Chondrocyte (in vitro differentiated cells): ENCODE results near the gene MTNR1A. TPM values are rescaled to one million over a fixed set of nuclear protein-coding genes. Genes with fewer than 3 reads are reported as not detected.
A peak's percentile ranks its signal among the peaks of the same experiment; 100 is the strongest.

Experiments used
- DNase-seq: peaks from one replicate; pipeline ENCODE4 v3.0.0; 2021; ENCODE audit warnings: mixed read lengths, low spot score
- H3K27ac Mint-ChIP-seq: one replicate; pipeline ENCODE4 v1.8.0; 2021; ENCODE audit warnings: mild to moderate bottlenecking, moderate library complexity, mixed read lengths; ENCODE audit not compliant: unreplicated experiment
- H3K27me3 Mint-ChIP-seq: 2 replicates; pipeline ENCODE4 v1.8.0; 2021; ENCODE audit warnings: low read depth, mixed read lengths
- H3K36me3 Mint-ChIP-seq: 2 replicates; pipeline ENCODE4 v1.8.0; 2021; ENCODE audit warnings: low read depth, mixed read lengths
- H3K4me1 Mint-ChIP-seq: 2 replicates; pipeline ENCODE4 v1.8.0; 2021; ENCODE audit warnings: low read depth, mild to moderate bottlenecking, mixed read lengths
- H3K4me3 Mint-ChIP-seq: one replicate; pipeline ENCODE4 v1.8.0; 2021; ENCODE audit warnings: mild to moderate bottlenecking, moderate library complexity, mixed read lengths; ENCODE audit not compliant: unreplicated experiment
- H3K9me3 Mint-ChIP-seq: 2 replicates; pipeline ENCODE4 v1.8.0; 2021; ENCODE audit warnings: low read depth, mixed read lengths
- CTCF ChIP-seq: fragments of 200-600 bp; sonication (generic); IDR thresholded peaks from 2 replicates; pipeline ENCODE4 v1.5.0; 2021; ENCODE audit warnings: antibody characterized with exemption, mild to moderate bottlenecking, moderate library complexity
- long read RNA-seq: library from polyadenylated mRNA; stranded (forward); transcript quantifications from one replicate; pipeline ENCODE4 v2.0.0, GENCODE V29; 2021
- total RNA-seq: library from RNA; stranded (reverse); gene quantifications from 3 replicates; pipeline ENCODE4 v1.2.1, GENCODE V29; 2021

The MTNR1A gene
- 0.44 TPM in 1 of 3 replicates, not detected in the others for total RNA-seq
- long read RNA-seq: 0 reads

- Mint-ChIP-seq H3K4me1 (peaks cover 31% of the 10 kb centered on the region), H3K4me3 (peak within 1 kb of the TSS; percentile 67), H3K36me3 (no peaks in the 10 kb centered on the region), H3K27ac (no peak within 1 kb of the TSS), H3K27me3 (peaks cover 31% of the 10 kb centered on the region), H3K9me3 (peaks cover 7% of the 10 kb centered on the region)
- TF ChIP-seq CTCF: peak; percentile 59
- DNase-seq: no peak
Measured at GRCh38 chr4:186554914-186555827, at the start of gene MTNR1A. Gene MTNR1A, minus strand, starts transcription at chr4:186555567. Its CDS starts 202 bp downstream, at chr4:186555365.

GRCh38 chr4:186604124-186604807, 48.9 kb upstream of the MTNR1A start:
- no peak for TF ChIP-seq CTCF
- Mint-ChIP-seq H3K4me3 (no peak overlapping the region), H3K27ac (peak overlapping the region; percentile 60), H3K4me1 (peaks cover 35% of the 10 kb centered on the region), H3K9me3 (no peaks in the 10 kb centered on the region), H3K36me3 (peaks cover 88% of the 10 kb centered on the region), H3K27me3 (no peaks in the 10 kb centered on the region)
- DNase-seq: no peak

- DNase-seq: no peak
- no peak for TF ChIP-seq CTCF
- H3K27ac Mint-ChIP-seq: no peak overlapping the region
- H3K4me1 Mint-ChIP-seq: peaks cover 31% of the 10 kb centered on the region
- H3K27me3 Mint-ChIP-seq: no peaks in the 10 kb centered on the region
- H3K36me3 Mint-ChIP-seq: peaks cover 83% of the 10 kb centered on the region
- no peaks in the 10 kb centered on the region for H3K9me3 Mint-ChIP-seq
- no peak overlapping the region for H3K4me3 Mint-ChIP-seq
Measured at GRCh38 chr4:186602978-186603377, 47.6 kb upstream of the MTNR1A start.

GRCh38 chr4:186599483-186599882, 44.1 kb upstream of the MTNR1A start:
- peaks cover 6% of the 10 kb centered on the region for H3K4me1 Mint-ChIP-seq
- H3K4me3 Mint-ChIP-seq: no peak overlapping the region
- DNase-seq: no peak
- TF ChIP-seq CTCF: no peak
- no peaks in the 10 kb centered on the region for H3K27me3 Mint-ChIP-seq
- H3K9me3 Mint-ChIP-seq: no peaks in the 10 kb centered on the region
- H3K27ac Mint-ChIP-seq: no peak overlapping the region
- peaks cover 80% of the 10 kb centered on the region for H3K36me3 Mint-ChIP-seq

- Mint-ChIP-seq H3K36me3 (peaks cover 73% of the 10 kb centered on the region), H3K9me3 (no peaks in the 10 kb centered on the region), H3K27me3 (no peaks in the 10 kb centered on the region), H3K4me1 (no peaks in the 10 kb centered on the region), H3K27ac (no peak overlapping the region), H3K4me3 (no peak overlapping the region)
- TF ChIP-seq CTCF: no peak
- DNase-seq: no peak
Measured at GRCh38 chr4:186598686-186599085, 43.3 kb upstream of the MTNR1A start.
